GM06990 (cell line): ENCODE data around the gene ABLIM3.

Experiments used
- DNase-seq: peaks from one replicate; pipeline ENCODE4 v3.0.0-alpha.2; 2011; ENCODE audit not compliant: insufficient read length; ENCODE audit errors: extremely low read depth
- H3K27me3 ChIP-seq: replicated peaks from 2 replicates; pipeline ENCODE4 v1.6.0; 2011; ENCODE audit warnings: low read length; ENCODE audit not compliant: control insufficient read depth, insufficient read depth
- H3K36me3 ChIP-seq: 2 replicates; pipeline ENCODE4 v1.5.1; 2011; ENCODE audit warnings: low read length; ENCODE audit not compliant: control insufficient read depth, insufficient read depth
- H3K4me3 ChIP-seq: replicated peaks from 2 replicates; pipeline ENCODE4 v1.5.1; 2011; ENCODE audit warnings: low read depth, mild to moderate bottlenecking, control low read depth, low read length
- CTCF ChIP-seq: IDR thresholded peaks from 2 replicates; pipeline ENCODE4 v1.5.1; 2011; ENCODE audit warnings: low read length, control low read depth, mild to moderate bottlenecking, inconsistent platforms; ENCODE audit not compliant: insufficient read depth, poor library complexity, severe bottlenecking

The ABLIM3 gene

GRCh38 chr5:149280124-149280523 lies 138.8 kb downstream of the ABLIM3 start:
- Histone ChIP-seq H3K4me3 (no peak overlapping the region), H3K36me3 (no peaks in the 10 kb centered on the region), H3K27me3 (no peaks in the 10 kb centered on the region; the same call in 1 of the 2 replicates)
- no peak for DNase-seq
- TF ChIP-seq CTCF = no peak

- Histone ChIP-seq H3K36me3 (no peaks in the 10 kb centered on the region), H3K4me3 (no peak overlapping the region), H3K27me3 (no peaks in the 10 kb centered on the region; the same call in 1 of the 2 replicates)
- no peak for TF ChIP-seq CTCF
- no peak for DNase-seq
These were observed 139.5 kb downstream of the ABLIM3 start for GRCh38 chr5:149280802-149281201.

GRCh38 chr5:149282027-149282965 lies 141.0 kb downstream of the ABLIM3 start:
- H3K36me3 ChIP-seq = no peaks in the 10 kb centered on the region
- TF ChIP-seq CTCF = no peak
- H3K27me3 ChIP-seq = no peaks in the 10 kb centered on the region; the same call in 1 of the 2 replicates
- DNase-seq = no peak
- no peak overlapping the region for H3K4me3 ChIP-seq

GRCh38 chr5:149282966-149283332 lies 141.7 kb downstream of the ABLIM3 start:
- TF ChIP-seq CTCF = no peak
- Histone ChIP-seq H3K27me3 (no peaks in the 10 kb centered on the region; the same call in 1 of the 2 replicates), H3K36me3 (no peaks in the 10 kb centered on the region), H3K4me3 (no peak overlapping the region)
- no peak for DNase-seq

GRCh38 chr5:149283626-149284480 lies 142.6 kb downstream of the ABLIM3 start:
- no peaks in the 10 kb centered on the region for H3K36me3 ChIP-seq
- H3K27me3 ChIP-seq = no peaks in the 10 kb centered on the region; the same call in 1 of the 2 replicates
- no peak overlapping the region for H3K4me3 ChIP-seq
- no peak for TF ChIP-seq CTCF
- DNase-seq = no peak
